ENCODE measurements around the gene NOS1AP. TPM values are rescaled to one million over a fixed set of nuclear protein-coding genes. Genes with fewer than 3 reads are reported as not detected.

The NOS1AP gene
- total RNA-seq, 2 experiments from 2014 or later: not detected

DNA sequence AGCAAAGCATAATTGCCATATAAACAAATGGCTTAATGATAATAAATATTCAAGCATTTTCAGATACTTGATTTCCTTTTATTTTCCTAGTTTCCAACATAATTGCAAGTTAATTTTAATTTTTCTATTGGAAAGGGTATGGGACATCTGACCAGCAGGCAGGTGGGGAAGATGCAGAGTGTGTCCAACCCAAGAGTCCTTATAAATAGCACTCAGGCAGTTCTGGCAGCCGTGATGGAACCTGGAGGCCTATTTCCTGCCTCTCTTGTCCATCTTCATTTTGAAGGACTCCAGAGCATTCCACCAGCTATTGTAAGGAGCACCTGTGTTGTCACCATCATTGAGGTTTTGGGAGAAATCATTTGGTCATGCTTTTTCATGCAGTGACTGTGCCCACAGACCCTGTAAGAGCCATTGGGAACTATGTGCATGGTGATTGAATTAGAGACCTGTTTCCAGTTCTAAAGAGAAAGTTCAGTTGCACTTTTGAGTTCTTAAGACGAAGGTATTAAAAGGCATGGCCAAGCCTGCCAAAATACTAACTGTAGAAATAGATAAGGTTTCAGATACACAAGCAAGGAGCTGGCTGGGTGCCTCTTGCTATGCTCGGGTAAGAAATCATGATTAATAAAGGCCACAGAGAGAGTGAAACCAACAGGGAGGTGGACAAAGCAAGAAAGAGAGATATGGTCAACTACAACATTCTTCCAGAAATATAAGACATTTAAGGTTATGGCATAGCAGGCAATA lies 214.9 kb downstream of the NOS1AP start:
- POLR2A ChIA-PET: no interaction called here
- no peak for DNase-seq (ENCODE audit: low spot score)
- H3K9me3 ChIP-seq (ENCODE audit: low read length): no peaks in the 10 kb centered on the region
- BruUV-seq (replicated peaks): no TSS peak
- H2AFZ ChIP-seq (ENCODE audit: low read length): no peak overlapping the region
- no peaks in the 10 kb centered on the region for H3K79me2 ChIP-seq (ENCODE audit: insufficient read depth, low read depth, low read length)
- no peak overlapping the region for H3K4me2 ChIP-seq (ENCODE audit: low read length)
- no peaks in the 10 kb centered on the region for H3K36me3 ChIP-seq (ENCODE audit: insufficient read depth, low read length)
- no peaks in the 10 kb centered on the region for H3K4me1 ChIP-seq (ENCODE audit: insufficient read depth, low read length, poor library complexity, severe bottlenecking)
- CTCF ChIA-PET (ENCODE audit: unreplicated experiment): no interaction called here
- no peaks in the 10 kb centered on the region for H3K9me2 ChIP-seq (ENCODE audit: insufficient read depth, low read length)
- TF ChIP-seq, protein P1, sequence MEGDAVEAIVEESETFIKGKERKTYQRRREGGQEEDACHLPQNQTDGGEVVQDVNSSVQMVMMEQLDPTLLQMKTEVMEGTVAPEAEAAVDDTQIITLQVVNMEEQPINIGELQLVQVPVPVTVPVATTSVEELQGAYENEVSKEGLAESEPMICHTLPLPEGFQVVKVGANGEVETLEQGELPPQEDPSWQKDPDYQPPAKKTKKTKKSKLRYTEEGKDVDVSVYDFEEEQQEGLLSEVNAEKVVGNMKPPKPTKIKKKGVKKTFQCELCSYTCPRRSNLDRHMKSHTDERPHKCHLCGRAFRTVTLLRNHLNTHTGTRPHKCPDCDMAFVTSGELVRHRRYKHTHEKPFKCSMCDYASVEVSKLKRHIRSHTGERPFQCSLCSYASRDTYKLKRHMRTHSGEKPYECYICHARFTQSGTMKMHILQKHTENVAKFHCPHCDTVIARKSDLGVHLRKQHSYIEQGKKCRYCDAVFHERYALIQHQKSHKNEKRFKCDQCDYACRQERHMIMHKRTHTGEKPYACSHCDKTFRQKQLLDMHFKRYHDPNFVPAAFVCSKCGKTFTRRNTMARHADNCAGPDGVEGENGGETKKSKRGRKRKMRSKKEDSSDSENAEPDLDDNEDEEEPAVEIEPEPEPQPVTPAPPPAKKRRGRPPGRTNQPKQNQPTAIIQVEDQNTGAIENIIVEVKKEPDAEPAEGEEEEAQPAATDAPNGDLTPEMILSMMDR (conservative IDR thresholded peaks at IDR 0.05; ENCODE audit: low read length): no peak
- no peak for TF ChIP-seq EZH2phosphoT487 (IDR thresholded peaks at IDR 0.05; ENCODE audit: borderline replicate concordance, low read depth, low read length)
- no peak overlapping the region for H3K27ac ChIP-seq (ENCODE audit: low read depth, low read length, poor library complexity, severe bottlenecking)
- no peak overlapping the region for H3K4me3 ChIP-seq (ENCODE audit: low read depth, low read length, poor library complexity, severe bottlenecking)
- no peaks in the 10 kb centered on the region for H4K20me1 ChIP-seq (ENCODE audit: insufficient read depth, low read length)
- intact Hi-C loops (cut with micrococcal nuclease; ENCODE audit: unreplicated experiment): no loop called here

DNA sequence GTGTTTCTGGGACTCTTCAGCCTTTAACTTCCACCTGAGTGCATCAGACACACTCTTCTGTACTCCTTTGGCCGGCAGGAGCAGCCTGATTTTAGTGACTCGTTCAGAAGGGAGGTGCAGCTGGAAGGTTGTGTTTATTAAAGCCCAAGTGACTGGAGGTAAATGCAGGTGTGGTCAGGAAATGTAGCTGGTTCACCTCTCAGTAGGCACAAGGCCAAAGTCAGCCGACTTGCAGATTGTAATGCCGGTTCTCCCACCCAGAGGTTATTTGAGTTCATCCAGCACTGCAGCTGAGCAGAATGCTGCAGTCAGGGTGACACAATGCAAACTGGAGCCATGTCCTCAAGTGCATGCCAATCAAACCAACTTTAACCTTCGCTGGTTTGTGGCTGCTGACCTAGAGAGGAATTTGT lies 215.7 kb downstream of the NOS1AP start:
- Histone ChIP-seq H3K9me3 (ENCODE audit: low read length) (no peaks in the 10 kb centered on the region), H4K20me1 (ENCODE audit: insufficient read depth, low read length) (no peaks in the 10 kb centered on the region), H3K36me3 (ENCODE audit: insufficient read depth, low read length) (no peaks in the 10 kb centered on the region), H3K4me3 (ENCODE audit: low read depth, low read length, poor library complexity, severe bottlenecking) (no peak overlapping the region), H3K9me2 (ENCODE audit: insufficient read depth, low read length) (no peaks in the 10 kb centered on the region), H3K4me2 (ENCODE audit: low read length) (no peak overlapping the region), H3K27ac (ENCODE audit: low read depth, low read length, poor library complexity, severe bottlenecking) (no peak overlapping the region), H3K4me1 (ENCODE audit: insufficient read depth, low read length, poor library complexity, severe bottlenecking) (no peaks in the 10 kb centered on the region), H2AFZ (ENCODE audit: low read length) (no peak overlapping the region), H3K79me2 (ENCODE audit: insufficient read depth, low read depth, low read length) (no peaks in the 10 kb centered on the region)
- no peak for DNase-seq (ENCODE audit: low spot score)
- intact Hi-C loops (cut with micrococcal nuclease; ENCODE audit: unreplicated experiment): no loop called here
- CTCF ChIA-PET (ENCODE audit: unreplicated experiment): no interaction called here
- POLR2A ChIA-PET: no interaction called here
- TF ChIP-seq EZH2phosphoT487 (IDR thresholded peaks at IDR 0.05; ENCODE audit: borderline replicate concordance, low read depth, low read length): no peak
- TF ChIP-seq, protein P1 (conservative IDR thresholded peaks at IDR 0.05; ENCODE audit: low read length): no peak
- BruUV-seq (replicated peaks): no TSS peak

DNA sequence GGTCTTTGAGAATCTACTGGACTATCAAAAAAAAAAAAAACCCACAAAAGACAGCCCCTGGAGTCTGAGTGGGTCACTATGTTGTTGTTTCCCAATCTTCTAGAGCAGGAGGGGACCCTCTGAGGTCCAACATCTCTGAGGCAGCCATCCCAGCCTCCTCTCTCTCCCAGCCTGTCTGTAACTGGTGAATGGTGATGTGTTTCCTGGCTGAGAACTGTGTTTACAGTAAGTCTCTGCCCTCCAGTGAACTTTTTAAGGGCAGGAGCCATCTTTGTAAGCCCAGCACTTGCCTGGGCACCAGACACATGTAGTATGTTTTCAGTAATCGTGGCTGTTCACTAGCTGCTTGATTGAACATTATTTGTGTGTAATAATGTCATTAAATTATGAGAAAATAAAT lies 221.5 kb downstream of the NOS1AP start:
- intact Hi-C loops (cut with micrococcal nuclease; ENCODE audit: unreplicated experiment): no loop called here
- Histone ChIP-seq H3K79me2 (ENCODE audit: insufficient read depth, low read depth, low read length) (no peaks in the 10 kb centered on the region), H3K4me3 (ENCODE audit: low read depth, low read length, poor library complexity, severe bottlenecking) (no peak overlapping the region), H3K36me3 (ENCODE audit: insufficient read depth, low read length) (no peaks in the 10 kb centered on the region), H3K4me2 (ENCODE audit: low read length) (no peak overlapping the region), H3K9me2 (ENCODE audit: insufficient read depth, low read length) (no peaks in the 10 kb centered on the region), H3K4me1 (ENCODE audit: insufficient read depth, low read length, poor library complexity, severe bottlenecking) (no peaks in the 10 kb centered on the region), H4K20me1 (ENCODE audit: insufficient read depth, low read length) (no peaks in the 10 kb centered on the region), H3K9me3 (ENCODE audit: low read length) (no peaks in the 10 kb centered on the region), H2AFZ (ENCODE audit: low read length) (no peak overlapping the region), H3K27ac (ENCODE audit: low read depth, low read length, poor library complexity, severe bottlenecking) (no peak overlapping the region)
- no TSS peak for BruUV-seq (replicated peaks)
- TF ChIP-seq, protein P1 (conservative IDR thresholded peaks at IDR 0.05; ENCODE audit: low read length): no peak
- TF ChIP-seq EZH2phosphoT487 (IDR thresholded peaks at IDR 0.05; ENCODE audit: borderline replicate concordance, low read depth, low read length): no peak
- ChIA-PET CTCF (ENCODE audit: unreplicated experiment) (no interaction called here), POLR2A (interaction anchor here (0.6 to 0.7 kb wide), 2 partner anchors 409 to 538 kb away, joined by 3 to 5 read pairs; no protein-coding TSS in a partner anchor)
- no peak for DNase-seq (ENCODE audit: low spot score)

Measured in OCI-LY7 (cell line).